GM12874 (cell line): ENCODE measurements around the gene PRDX3.

Experiments
- CTCF ChIP-seq: IDR thresholded peaks from 2 replicates; pipeline ENCODE4 v1.5.1; 2011; ENCODE audit warnings: low read depth, mild to moderate bottlenecking, control low read depth, low read length, moderate library complexity; ENCODE audit not compliant: insufficient read depth

PRDX3 gene

GRCh38 chr10:119125942-119126341, 52.7 kb downstream of the PRDX3 start:
- TF ChIP-seq CTCF = no peak

GRCh38 chr10:119120875-119121274, 57.7 kb downstream of the PRDX3 start:
- no peak for TF ChIP-seq CTCF

- no peak for TF ChIP-seq CTCF
Observed at GRCh38 chr10:119120413-119120867, 58.2 kb downstream of the PRDX3 start.

GRCh38 chr10:119119400-119119799, 59.2 kb downstream of the PRDX3 start:
- TF ChIP-seq CTCF = no peak

GRCh38 chr10:119118231-119118630, 60.4 kb downstream of the PRDX3 start:
- no peak for TF ChIP-seq CTCF
